Activated naive CD4-positive, alpha-beta T cell treated with anti-CD3 and anti-CD28 coated beads, Interleukin-2, amount 50 U/mL, for 72 hours (primary cell): ENCODE measurements around the gene HSPA4. TPM values are rescaled to one million over a fixed set of nuclear protein-coding genes. Genes with fewer than 3 reads are reported as not detected.
A peak's percentile ranks its signal among the peaks of the same experiment; 100 is the strongest.
"Not testable (repeated sequence)": the region's sequence is repeated elsewhere in the genome, so short reads cannot be mapped to it uniquely, and the experiment has no call there.

ENCODE experiments used
- ATAC-seq, 2 donors: fragments of 150-1000 bp; cut with Tn5 transposase; 2 replicates each; pipeline ENCODE4 v1.10.0; 2021; ENCODE audit warnings: mild to moderate bottlenecking in 2 of 2, moderate library complexity in 2 of 2
- DNase-seq, 2 donors: peaks; one replicate each; pipeline ENCODE4 v3.0.0; 2021 to 2022; ENCODE audit warnings: low spot score in 2 of 2
- H3K27ac Mint-ChIP-seq, 2 donors: one replicate each; pipeline ENCODE4 v1.8.0; 2022; ENCODE audit warnings: mild to moderate bottlenecking in 2 of 2, mixed read lengths in 2 of 2
- H3K36me3 Mint-ChIP-seq, 2 donors: one replicate each; pipeline ENCODE4 v1.8.0; 2022; ENCODE audit warnings: mixed read lengths in 2 of 2
- H3K9me3 Mint-ChIP-seq, 2 donors: one replicate each; pipeline ENCODE4 v1.8.0; 2022; ENCODE audit warnings: mixed read lengths in 2 of 2
- total RNA-seq, 2 donors: library from RNA; stranded (reverse); gene quantifications; one replicate each; pipeline ENCODE4 v1.2.3, GENCODE V29; 2022

The HSPA4 gene
- total RNA-seq, 2 donors from 2014 or later = 168 to 198 TPM

DNA sequence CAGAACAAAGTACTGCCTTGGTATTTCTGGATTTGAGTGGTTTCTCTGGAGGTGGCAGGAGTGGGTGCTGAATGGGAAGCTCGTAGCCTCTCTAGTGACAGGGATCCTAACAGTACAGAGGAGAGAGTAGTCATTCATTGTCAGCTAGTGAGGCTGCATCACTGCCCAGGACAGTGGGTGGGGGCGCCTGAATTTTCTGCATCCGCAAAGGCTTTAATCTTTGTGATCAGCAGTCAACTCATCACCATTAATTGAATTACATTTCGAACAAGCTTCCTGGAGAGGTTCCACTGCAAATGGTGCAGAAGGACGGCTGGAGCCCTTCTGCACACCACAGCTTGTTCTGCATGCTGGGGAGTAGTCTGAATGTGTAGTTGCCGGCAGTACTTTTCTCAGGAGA is 77.5 kb downstream of the HSPA4 start:
- H3K9me3 Mint-ChIP-seq = no peaks in the 10 kb centered on the region
- no peak for ATAC-seq
- H3K27ac Mint-ChIP-seq = no peak overlapping the region
- no peak for DNase-seq
- no peaks in the 10 kb centered on the region for H3K36me3 Mint-ChIP-seq

DNA sequence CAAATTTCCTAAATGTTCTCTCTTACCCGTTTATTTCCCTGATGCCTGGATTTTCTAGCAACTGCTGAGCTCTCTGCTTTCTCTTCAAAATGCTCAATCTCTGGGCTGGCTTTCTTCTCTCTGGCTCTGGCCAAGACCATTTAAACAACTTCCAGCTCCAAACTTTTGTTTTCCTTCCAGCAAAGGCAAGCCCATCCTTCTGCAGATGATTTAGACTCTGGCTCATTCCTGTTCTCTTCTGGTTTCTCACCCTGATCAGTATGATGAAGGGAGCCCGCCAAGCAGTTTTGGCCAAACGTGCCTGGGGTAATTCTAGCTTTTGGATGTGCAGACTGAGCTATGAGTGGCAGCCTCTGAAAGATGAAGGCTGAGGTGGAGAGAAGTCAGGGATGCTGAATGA is 78.1 kb downstream of the HSPA4 start:
- H3K36me3 Mint-ChIP-seq = no peaks in the 10 kb centered on the region
- no peak for DNase-seq
- no peak for ATAC-seq
- H3K9me3 Mint-ChIP-seq = no peaks in the 10 kb centered on the region
- H3K27ac Mint-ChIP-seq = no peak overlapping the region

DNA sequence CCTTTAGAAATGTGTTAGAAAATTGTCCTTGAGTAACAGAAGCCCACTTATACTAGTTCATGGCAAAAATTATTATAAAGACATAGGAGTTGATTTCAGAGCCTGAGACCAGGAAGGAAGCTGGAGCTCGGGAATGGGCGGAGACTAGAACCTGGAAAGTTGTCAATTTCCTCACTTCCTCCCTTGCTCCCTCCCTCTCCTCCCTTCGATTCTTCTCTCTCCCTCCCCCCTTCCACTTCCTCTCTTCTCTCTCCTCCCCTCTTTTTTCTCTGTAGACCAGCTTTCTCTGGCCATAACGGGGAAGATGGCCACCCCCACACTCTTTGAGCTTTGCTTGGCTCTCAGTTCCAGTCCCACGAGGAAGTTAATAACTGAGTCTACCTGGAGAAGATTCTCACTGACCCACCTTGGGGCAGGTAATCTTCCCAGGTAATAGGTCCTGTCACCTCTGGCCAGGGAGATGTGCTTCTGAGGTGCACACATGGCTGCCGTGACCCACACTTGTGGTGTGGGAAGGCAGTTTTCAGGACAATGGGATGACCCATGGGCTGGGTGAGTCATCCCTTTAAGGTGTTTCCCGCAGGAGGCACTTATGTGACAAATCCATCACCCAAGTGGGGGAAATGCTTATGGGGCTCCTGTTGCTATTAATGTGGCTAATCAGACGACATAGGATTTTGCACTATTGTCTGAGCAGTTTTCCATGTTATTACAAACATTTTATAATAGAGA is 78.7 kb downstream of the HSPA4 start:
- no peaks in the 10 kb centered on the region for H3K36me3 Mint-ChIP-seq
- no peak for DNase-seq
- no peaks in the 10 kb centered on the region for H3K9me3 Mint-ChIP-seq
- H3K27ac Mint-ChIP-seq = no peak overlapping the region
- ATAC-seq = peak in 1 of 2 donors; percentile 16

DNA sequence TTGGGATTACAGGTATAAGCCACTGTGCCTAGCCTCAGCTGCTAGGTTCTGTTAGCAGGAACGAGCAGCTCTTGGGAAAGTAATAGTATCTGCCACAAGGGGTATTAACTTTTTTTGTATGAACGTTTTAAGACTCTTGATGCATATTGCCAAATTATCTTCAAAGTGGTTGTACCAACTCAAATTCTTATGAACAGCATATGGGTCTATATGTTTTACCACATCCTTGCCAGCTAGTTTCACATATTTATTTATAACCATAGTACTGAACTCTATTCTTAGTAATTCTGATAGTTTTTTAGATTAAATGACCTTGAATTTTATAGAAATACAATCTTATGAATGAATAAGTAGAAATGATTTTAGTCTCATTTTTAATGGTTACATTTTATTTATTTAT is 80.9 kb downstream of the HSPA4 start:
- ATAC-seq (no peak), DNase-seq (no peak)
- Mint-ChIP-seq H3K36me3 (peaks cover 0 to 12% of the 10 kb centered on the region in 2 donors), H3K9me3 (peaks cover 6 to 8% of the 10 kb centered on the region in 2 donors), H3K27ac (no peak overlapping the region)

DNA sequence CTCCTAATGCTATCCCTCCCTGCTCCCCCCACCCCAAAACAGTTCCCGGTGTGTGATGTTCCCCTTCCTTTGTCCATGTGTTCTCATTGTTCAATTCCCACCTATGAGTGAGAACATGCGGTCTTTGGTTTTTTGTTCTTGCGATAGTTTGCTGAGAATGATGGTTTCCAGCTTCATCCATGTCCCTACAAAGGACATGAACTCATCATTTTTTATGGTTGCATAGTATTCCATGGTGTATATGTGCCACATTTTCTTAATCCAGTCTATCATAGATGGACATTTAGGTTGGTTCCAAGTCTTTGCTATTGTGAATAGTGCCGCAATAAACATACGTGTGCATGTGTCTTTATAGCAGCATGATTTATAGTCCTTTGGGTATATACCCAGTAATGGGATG is 81.4 kb downstream of the HSPA4 start:
- ATAC-seq, DNase-seq, H3K27ac Mint-ChIP-seq, H3K9me3 Mint-ChIP-seq: not testable (repeated sequence)
- H3K36me3 Mint-ChIP-seq = peaks cover 0 to 12% of the 10 kb centered on the region in 2 donors

DNA sequence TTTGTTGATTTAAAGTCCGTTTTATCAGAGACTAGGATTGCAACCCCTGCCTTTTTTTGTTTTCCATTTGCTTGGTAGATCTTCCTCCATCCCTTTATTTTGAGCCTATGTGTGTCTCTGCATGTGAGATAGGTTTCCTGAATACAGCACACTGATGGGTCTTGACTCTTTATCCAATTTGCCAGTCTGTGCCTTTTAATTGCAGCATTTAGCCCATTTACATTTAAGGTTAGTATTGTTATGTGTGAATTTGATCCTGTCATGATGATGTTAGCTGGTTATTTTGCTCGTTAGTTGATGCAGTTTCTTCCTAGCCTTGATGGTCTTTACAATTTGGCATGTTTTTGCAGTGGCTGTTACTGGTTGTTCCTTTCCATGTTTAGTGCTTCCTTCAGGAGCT is 85.1 kb downstream of the HSPA4 start:
- peaks cover 0 to 12% of the 10 kb centered on the region in 2 donors for H3K36me3 Mint-ChIP-seq
- H3K27ac Mint-ChIP-seq, H3K9me3 Mint-ChIP-seq, ATAC-seq, DNase-seq: not testable (repeated sequence)

DNA sequence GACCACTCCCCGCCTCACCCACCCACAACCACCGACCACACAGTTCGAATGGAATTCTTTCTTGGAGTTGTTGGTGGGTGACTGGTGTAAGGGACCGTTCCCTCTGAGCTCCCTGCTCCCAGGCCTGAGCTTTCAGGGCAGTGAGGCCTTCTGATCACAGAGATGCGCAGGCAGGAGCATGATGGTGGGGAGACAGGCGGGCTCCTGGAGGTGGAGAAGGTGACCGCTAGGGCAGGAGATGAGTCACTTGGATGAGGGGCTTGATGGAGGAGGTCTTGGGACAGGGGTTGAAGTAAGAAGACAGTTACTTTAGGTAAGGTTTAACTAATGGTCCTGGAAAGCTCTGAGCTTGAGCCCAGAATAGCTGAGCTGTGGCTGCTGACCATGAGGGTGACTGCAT is 88.5 kb downstream of the HSPA4 start:
- Mint-ChIP-seq H3K27ac (no peak overlapping the region), H3K36me3 (peaks cover 0 to 12% of the 10 kb centered on the region in 2 donors), H3K9me3 (peaks cover 8 to 11% of the 10 kb centered on the region in 2 donors)
- DNase-seq = no peak
- ATAC-seq = no peak

DNA sequence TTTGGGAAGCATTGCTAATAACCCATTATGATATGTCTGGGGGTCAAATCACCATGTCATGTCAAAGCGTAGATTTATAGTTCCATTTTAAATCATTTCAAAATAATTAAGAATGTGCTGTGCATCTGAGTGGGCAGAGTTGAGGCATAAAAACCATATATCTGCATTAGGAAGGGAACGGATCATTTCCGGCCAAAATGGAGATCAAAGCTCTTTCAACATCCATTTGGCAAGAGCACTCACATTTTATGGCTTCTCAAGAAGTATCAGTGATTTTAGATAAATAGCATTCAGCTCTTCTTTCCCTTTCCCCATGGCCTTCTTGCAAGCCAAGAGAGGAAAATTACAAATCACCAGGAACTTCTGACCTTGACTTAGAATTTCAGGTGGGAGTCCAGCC is 89.9 kb downstream of the HSPA4 start:
- ATAC-seq (no peak), DNase-seq (no peak)
- H3K27ac Mint-ChIP-seq = no peak overlapping the region
- peaks cover 0 to 3% of the 10 kb centered on the region in 2 donors for H3K36me3 Mint-ChIP-seq
- peaks cover 0 to 5% of the 10 kb centered on the region in 2 donors for H3K9me3 Mint-ChIP-seq

DNA sequence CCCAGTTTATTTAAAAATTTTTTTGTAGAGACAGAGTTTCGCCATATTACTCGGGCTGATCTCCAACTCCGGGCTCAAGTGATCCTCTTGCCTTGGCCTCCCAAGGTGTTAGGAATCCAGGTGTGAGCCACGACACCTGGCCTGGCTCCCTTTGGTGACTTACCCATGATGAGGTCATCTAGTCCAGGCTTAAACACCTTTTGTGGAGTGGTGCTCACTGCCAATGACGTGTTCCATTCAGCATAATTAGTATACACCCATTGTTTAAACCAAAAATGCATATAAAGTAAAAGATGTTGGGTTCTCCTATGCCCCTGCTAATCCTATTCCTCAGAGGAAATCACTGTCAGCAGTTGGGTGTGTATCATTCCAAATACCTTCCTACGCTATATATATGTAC is 91.0 kb downstream of the HSPA4 start:
- H3K27ac Mint-ChIP-seq = no peak overlapping the region
- H3K9me3 Mint-ChIP-seq = peaks cover 0 to 5% of the 10 kb centered on the region in 2 donors
- no peak for ATAC-seq
- DNase-seq = no peak
- H3K36me3 Mint-ChIP-seq = no peaks in the 10 kb centered on the region

DNA sequence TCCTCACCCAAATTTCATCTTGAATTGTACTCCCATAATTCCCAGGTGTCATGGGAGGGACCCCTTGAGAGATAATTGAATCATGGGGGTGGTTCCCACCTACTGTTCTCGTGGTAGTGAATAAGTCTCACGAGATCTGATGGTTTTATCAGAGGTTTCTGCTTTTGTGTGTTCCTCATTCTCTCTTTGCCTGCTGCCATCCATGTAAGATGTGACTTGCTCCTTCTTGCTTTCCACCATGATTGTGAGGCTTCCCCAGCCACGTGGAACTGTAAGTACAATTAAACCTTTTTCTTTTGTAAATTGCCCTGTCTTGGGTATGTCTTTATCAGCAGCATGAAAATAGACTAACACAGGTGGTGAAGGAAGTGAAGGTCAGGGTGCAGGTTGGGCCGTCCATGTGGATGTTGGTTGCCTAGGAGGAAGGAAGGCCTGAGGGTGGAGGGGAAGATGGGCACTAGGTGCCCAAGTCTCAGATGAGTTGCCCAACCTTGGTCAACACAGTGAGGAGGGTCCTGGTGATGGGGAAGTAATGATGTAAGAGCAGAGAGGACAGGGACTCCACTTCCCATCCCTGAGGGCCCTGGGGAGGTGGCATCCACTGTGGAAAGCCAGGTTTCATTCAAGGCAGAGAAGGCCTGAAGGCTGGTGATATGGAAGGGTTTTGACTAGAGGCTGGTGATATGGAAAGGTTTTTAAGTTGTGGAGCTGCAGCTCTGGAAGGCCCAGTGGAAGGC is 92.6 kb downstream of the HSPA4 start:
- H3K9me3 Mint-ChIP-seq = peaks cover 0 to 5% of the 10 kb centered on the region in 2 donors

DNA sequence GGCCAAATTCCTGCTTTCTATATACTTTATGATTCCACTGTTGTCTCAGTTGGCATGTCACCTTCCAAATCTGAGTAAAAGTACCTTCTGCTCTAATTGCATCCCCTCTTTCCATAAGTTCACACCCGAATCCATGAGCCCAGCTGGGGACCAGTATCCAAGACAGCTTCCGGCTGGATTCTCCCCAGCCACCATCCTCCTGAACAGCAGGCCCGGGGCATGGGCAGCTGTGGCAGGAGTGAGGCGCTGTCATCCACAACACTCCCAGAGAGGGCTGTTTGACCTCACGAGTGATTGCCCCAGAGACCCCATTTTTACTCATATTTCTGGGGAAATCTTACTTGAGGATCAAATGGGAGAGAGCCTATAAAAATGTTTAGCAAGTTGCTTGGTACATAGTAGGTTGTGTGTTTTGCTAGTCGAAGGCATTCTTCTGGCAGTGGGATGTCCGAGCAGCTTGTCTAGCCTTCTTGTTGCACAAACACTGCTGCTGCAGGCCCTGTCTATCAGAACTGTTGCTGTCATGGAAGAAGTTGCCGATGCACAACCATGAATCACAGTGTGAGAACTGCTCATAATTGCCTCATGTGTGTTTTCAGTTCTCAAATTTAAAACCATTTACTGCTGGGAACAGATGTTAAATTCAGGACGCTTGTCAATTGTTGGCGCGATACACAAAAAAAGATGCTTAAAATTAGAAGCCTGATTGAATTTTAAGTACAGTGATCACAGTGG is 93.8 kb downstream of the HSPA4 start:
- ATAC-seq = no peak

More for the DNA sequence above, 92.6 kb downstream of the HSPA4 start:
- Mint-ChIP-seq H3K27ac (no peak overlapping the region), H3K36me3 (no peaks in the 10 kb centered on the region)
- ATAC-seq = no peak
- no peak for DNase-seq

DNA sequence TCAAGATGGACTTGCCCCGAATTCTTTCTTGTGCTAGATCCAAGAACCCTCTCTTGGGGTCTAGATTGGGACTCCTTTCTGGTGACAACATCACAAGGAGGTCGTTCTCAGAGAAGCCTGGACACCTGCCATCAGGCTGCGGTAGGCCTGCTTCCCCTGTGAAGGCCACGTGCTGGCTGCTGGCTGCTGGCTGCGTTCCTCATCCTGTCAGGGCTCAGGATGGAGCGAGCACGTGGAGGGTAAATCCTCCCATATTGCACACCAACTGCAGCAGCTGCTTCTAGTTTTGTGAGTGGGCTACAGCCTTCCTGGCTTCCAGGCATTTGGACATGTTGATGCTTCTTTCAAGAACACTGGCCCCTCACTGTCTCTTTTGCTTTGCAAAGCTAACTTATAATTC is 95.6 kb downstream of the HSPA4 start:
- Mint-ChIP-seq H3K9me3 (peaks cover 0 to 5% of the 10 kb centered on the region in 2 donors), H3K27ac (no peak overlapping the region), H3K36me3 (no peaks in the 10 kb centered on the region)
- ATAC-seq (no peak), DNase-seq (no peak)

More for the DNA sequence above, 93.8 kb downstream of the HSPA4 start:
- Mint-ChIP-seq H3K27ac (no peak overlapping the region), H3K9me3 (peaks cover 0 to 5% of the 10 kb centered on the region in 2 donors), H3K36me3 (no peaks in the 10 kb centered on the region)
- DNase-seq = no peak

DNA sequence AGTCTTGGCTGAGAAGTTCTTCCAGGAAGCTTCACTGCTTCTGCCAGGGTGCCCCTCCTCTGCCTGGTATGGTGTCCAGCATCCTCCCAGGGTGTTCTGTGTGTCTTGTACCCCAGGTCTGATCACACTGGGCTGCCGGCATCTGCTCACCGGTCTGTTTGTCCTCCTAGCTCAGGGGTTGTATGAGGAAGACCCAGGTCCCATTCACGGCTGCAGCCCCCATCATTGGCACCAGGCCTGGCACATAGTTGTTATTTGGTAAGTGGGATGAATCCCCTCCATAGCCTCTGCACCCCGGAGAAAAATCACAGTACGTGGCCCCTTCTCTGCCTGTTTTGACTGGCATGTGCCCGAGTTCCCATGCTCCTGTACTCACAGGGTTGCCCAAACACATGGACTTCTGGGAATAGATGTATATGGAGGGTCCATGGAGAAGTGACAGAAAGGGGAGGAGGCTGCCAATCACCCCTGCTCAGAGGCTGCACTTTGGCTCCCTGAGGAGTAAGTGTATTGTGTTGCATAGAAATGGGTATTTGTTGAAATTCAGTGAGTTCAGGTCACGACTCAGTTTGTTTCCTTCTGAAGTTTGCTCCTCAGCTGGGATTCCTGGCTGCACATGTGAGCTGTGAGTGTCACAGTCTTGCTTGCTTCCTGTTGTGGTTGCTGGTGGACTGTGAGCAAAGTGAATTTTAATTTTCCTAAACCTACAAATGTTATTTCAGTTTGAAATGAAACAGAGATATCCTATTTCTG is 96.2 kb downstream of the HSPA4 start:
- no peak for DNase-seq
- Mint-ChIP-seq H3K9me3 (peaks cover 0 to 5% of the 10 kb centered on the region in 2 donors), H3K27ac (peak overlapping the region in 1 of 2 donors; percentile 13), H3K36me3 (no peaks in the 10 kb centered on the region)
- ATAC-seq = no peak

DNA sequence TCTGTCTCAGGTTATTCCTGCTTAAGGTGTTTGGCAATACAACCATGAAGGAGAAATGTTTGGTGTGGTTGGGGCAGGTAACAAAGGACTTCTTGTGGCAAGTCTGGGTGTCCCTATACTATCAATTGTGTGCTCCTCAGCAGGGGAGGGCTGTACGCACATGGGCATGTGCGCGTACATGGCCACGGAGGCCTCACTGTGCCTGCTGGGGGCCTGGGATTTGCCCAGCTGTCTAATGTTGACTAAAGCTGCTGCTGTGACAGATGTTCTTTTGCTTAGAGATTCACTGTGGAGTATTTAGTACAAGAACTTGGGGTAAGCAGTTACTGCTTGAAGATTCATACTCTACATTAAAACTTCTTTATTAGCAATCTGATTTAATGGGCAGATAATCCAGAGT is 97.5 kb downstream of the HSPA4 start:
- no peaks in the 10 kb centered on the region for H3K36me3 Mint-ChIP-seq
- no peak for ATAC-seq
- no peaks in the 10 kb centered on the region for H3K9me3 Mint-ChIP-seq
- H3K27ac Mint-ChIP-seq = no peak overlapping the region
- no peak for DNase-seq

DNA sequence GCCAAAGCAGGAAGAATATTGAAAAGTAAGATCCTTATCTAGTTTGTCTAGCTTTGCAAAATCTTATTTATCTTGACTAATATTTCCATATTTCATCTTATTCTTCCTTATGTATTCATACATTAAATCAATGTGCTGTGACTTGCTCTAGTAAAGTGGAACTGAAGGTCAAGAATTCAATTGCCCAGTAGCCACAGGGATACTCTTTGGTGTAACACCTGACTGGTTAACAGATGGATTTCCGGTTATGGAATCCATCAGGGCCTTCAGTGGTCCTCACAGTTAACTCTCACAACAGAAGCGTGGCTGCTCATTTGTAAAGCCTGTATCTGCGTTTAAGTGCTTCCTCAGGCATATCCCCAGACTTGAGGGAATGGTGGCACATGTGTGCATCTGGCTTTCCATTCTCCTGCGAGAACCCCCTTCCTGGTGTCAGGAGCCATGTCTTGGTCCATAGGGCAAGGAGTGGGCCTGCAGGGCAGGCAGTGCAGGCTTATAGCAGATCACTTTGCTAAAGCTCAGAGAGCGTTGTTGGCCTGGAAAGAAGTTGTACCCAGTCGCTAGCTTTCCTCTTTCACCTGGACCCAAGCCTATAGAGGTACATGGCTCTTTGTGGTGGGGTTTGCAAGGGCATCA is 99.2 kb downstream of the HSPA4 start:
- no peak overlapping the region for H3K27ac Mint-ChIP-seq
- DNase-seq (no peak), ATAC-seq (no peak)
- H3K36me3 Mint-ChIP-seq = no peaks in the 10 kb centered on the region
- no peaks in the 10 kb centered on the region for H3K9me3 Mint-ChIP-seq
